GM23248 (cell line): ENCODE data around the gene MR1.

ENCODE experiments used
- EZH2 ChIP-seq: fragments of 200-600 bp; sonication (generic); IDR thresholded peaks from 2 replicates; pipeline ENCODE4 v1.6.1; 2018; ENCODE audit warnings: antibody characterized with exemption, mild to moderate bottlenecking; ENCODE audit not compliant: insufficient read depth, poor library complexity, severe bottlenecking
- EZH2phosphoT487 ChIP-seq: fragments of 200-600 bp; sonication (generic); IDR thresholded peaks from 2 replicates; pipeline ENCODE4 v1.6.1; 2018; ENCODE audit warnings: antibody characterized with exemption, moderate library complexity, mild to moderate bottlenecking, low read depth; ENCODE audit not compliant: insufficient read depth

- TF ChIP-seq EZH2 = no peak
- no peak for TF ChIP-seq EZH2phosphoT487
Measured at GRCh38 chr1:181060066-181060465, 26.3 kb downstream of the MR1 start.
